Testis (tissue), 2 donors: ENCODE data around the gene EXOC4.

Experiments
- POLR2A ChIP-seq: fragments of 450-650 bp; IDR thresholded peaks from one replicate; pipeline ENCODE4 v1.6.1; 2017; ENCODE audit warnings: antibody characterized with exemption, mild to moderate bottlenecking, moderate library complexity
- TF ChIP-seq, protein P1 (sequence below), 3 experiments: fragments of 450-650 bp in 2 of 3; fragments of 200-600 bp in 1 of 3; sonication (generic) in 1 of 3; IDR thresholded peaks; one replicate each; pipeline ENCODE4 v1.5.1; 2016 to 2019; ENCODE audit warnings: antibody characterized with exemption in 3 of 3, mild to moderate bottlenecking in 2 of 3, moderate library complexity in 1 of 3

DNA sequence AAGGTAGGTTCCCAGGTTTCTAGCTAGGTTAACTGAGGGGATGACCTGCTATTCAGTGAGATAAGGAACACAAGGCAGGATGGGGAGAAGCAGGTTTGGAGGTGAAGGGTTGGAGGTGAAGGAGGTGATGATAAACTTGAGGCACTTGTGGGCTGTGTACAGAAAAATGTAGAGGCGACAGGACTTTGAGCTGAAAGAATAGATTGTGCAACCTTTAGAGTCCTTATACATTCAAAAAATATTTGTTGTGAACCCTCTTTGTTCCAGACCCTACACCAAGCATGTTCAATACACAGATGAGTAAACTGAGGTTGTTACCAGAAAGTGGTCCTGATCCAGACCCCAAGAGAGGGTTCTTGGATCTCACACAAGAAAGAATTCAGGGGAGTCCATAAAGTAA is 828.8 kb downstream of the EXOC4 start:
- TF ChIP-seq, protein P1, sequence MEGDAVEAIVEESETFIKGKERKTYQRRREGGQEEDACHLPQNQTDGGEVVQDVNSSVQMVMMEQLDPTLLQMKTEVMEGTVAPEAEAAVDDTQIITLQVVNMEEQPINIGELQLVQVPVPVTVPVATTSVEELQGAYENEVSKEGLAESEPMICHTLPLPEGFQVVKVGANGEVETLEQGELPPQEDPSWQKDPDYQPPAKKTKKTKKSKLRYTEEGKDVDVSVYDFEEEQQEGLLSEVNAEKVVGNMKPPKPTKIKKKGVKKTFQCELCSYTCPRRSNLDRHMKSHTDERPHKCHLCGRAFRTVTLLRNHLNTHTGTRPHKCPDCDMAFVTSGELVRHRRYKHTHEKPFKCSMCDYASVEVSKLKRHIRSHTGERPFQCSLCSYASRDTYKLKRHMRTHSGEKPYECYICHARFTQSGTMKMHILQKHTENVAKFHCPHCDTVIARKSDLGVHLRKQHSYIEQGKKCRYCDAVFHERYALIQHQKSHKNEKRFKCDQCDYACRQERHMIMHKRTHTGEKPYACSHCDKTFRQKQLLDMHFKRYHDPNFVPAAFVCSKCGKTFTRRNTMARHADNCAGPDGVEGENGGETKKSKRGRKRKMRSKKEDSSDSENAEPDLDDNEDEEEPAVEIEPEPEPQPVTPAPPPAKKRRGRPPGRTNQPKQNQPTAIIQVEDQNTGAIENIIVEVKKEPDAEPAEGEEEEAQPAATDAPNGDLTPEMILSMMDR (IDR thresholded peaks at IDR 0.05), result no peak
- TF ChIP-seq POLR2A, result no peak
